Activated naive CD4-positive, alpha-beta T cell treated with Interleukin-2 at 50 U/mL for 16 hours (primary cell): ENCODE measurements around the gene ZNF621.
A peak's percentile ranks its signal among the peaks of the same experiment; 100 is the strongest.

ENCODE experiments used
- DNase-seq: peaks from one replicate; pipeline ENCODE4 v3.0.0-alpha.2; 2020

ZNF621 gene

DNA sequence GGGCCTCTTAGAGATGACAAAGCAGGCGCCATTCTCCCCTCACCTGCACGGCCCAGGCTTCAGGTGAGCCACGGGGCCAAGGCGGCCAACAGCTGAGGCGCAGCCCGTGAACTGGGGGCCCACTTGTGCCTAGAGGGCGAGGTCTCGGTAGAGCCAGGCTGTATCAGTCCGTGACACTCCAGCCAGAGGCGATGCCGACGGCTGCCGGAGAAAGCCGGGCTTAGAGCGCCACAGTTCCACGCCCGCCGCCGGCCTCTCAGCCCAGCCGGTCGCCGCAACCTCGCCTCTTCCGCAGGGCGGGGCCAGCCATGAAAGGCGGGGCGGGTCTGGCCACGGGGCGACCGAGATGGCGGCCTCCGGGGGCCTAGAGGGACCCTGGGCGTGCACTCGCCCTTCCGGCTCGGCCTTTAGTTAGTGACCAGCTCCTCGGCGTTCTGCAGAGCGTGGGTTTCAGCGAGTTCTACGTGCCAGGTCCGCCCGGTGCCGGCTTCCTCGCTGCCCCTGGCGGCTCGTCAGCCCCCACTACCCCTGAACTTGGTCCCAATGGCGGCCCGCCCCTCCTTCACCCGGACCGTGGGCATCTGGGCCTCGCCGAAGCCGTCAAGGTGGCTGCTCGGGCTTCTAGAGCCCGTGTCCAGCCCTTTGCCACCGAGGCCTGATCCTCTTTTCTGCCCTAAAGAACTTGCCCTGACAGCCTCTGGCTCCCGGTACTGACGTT is at the start of gene ZNF621:
Gene ZNF621, plus strand, starts transcription at position 393 of the 718 bp plus-strand sequence. CDS start 881 bp downstream, outside the sequence.
- DNase-seq: peak; percentile 86

GRCh38 chr3:40476478-40477470 is 48.0 kb upstream of the ZNF621 start, which contains the start of gene ZNF619:
TSS of gene ZNF619 (plus strand) at chr3:40477122. CDS start at chr3:40477980, 858 bp downstream.
- DNase-seq: peak; percentile 52

DNA sequence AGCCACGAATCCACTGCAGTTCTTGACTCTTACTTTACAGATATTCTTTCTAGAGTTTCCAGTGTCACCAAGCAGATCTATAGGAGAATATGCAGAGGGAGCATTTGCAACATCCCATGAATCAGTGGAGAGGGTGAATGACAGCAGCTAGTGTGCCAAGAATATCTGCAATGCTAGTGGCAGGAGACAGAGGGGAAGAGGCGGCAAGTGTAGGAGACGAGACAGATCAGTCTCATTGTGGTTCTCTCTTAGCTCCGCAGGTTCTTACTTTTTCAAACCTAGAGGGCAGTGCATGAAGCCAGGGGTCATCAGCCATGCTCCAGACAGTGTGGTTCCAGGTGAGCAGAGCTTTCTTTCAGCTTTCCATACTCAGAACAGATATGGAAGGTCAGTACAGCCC is 47.1 kb upstream of the ZNF621 start:
- DNase-seq: no peak

- DNase-seq: no peak
Measured at GRCh38 chr3:40487172-40487571, 37.6 kb upstream of the ZNF621 start.

- no peak for DNase-seq
Measured at GRCh38 chr3:40490916-40491315, 33.8 kb upstream of the ZNF621 start.

DNA sequence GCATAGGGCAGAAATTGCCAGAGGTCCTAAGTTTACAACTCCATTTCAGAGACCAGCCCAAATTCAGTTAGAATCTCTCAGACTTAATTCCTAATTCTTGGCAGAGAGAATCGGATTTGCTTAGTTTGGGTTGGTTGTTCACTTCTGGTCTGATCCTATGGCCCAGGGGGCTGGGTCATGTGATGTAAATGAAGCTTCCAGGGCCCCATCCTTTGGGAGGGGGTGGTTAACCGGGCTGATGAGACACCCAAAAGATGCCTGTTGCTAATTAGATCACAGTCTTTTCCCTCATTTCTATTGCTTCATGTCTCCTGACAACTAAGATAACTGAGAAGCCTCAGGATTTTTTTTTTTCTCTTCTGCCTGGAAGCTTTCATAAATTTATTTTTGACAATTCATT is 30.1 kb upstream of the ZNF621 start:
- DNase-seq: no peak

DNA sequence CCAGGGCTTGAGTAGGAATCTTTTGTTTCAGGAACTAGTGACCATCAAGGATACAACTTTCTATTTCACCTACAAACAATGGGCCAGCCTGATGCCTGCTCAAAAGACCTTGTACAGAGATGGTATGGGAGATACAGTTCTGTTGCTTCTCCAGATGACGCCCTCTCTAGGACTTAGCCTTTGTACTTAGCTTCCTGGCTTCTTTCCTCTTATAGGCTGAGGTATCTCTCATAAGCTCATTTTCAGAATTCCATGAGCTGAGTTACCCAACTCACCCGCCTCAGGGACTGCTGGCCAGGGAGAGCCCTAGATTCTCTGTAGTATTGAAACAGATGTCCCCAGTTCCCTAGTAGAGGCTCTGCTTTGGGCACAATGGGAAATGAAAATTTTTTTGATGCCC is 27.5 kb upstream of the ZNF621 start:
- no peak for DNase-seq

GRCh38 chr3:40499952-40500351 is 24.8 kb upstream of the ZNF621 start:
- DNase-seq: no peak

DNA sequence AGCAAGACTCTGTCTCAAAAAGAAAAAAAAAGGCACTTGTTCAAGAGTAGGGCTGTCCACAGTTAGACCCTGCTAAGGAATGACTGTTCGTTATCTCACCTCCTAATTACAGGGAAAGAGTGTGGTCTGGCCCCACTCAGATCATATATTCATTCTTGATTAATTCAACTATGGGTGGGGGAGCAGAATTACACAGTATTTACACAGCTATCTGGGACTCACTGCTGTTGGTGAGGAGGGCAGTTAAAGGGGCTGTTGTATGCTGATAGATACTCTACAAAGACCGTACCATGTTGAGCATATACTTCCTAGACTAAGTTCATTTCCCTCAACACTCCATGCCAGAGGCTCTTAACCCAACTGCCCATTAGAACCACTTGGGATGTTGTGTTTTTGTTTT is 22.7 kb upstream of the ZNF621 start:
- DNase-seq: no peak

DNA sequence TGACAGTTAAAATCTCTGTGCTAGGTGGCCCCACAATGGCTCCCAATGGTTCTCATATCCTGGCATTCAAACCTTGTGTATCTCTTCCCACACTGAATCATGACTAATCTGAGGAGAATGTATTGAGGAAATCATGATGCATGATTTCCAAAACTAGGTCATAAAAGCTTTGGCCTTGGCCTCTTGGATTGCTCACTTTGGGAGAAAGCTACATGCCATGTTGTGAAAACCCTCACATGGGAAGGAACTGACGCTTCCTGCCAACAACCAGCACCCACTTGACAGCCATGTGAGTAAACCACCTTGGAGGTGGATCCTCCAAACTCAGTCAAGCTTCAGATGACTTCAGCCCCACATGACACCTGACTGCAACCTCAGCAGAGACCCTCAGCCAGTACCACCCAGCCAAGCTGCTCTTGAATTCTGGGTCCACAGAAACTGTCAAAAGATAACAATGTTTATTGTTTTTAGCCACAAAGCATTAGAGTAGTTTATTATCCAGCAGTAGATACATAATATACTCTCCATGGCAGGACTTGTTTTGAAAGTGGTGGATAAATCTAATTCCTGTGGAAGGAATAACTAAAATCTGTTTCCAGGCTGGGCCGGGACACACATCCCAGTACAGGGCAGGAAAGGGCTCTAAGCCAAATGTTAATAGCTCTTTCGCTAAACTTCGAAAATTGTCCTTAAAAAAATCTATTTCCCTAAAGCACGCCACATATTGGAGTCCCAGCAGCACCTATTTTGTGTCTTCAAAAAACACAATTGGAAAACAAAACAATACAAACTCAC is 19.9 kb upstream of the ZNF621 start:
- DNase-seq: no peak

GRCh38 chr3:40505599-40506462 is 18.9 kb upstream of the ZNF621 start, which contains the start of gene ZNF620:
TSS of gene ZNF620 (plus strand) at chr3:40506039. CDS start at chr3:40506353, 314 bp downstream.
- DNase-seq: peak; percentile 42

DNA sequence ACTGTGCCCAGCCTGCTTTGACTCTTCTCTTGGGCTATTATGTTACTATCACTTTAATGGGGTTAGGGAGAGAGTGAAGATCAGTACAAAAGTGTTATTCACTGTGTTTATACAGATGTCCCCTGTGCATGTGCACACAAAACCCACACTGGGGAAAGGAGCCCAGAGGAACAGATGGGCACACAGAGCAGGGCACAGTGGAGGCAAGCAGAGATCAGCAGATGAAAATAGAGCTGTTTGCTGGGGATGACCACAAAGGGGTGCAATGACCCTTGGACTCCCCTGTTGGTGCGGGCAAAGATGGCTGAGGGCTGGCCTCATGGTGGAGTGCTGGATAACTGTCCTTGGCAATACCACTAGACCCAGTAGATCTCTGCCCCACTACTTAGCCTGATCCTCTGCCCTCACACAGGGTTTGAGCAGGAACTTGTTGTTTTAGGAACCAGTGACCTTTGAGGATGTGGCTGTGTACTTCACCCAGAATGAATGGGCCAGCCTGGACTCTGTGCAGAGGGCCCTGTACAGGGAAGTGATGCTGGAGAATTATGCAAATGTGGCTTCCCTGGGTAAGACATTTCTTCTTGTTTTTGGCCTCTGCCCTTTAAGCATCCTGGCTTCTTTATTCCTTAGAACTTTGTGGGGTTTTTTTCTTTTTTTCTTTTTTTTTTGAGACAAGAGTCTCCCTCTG is 13.6 kb upstream of the ZNF621 start:
- no peak for DNase-seq

GRCh38 chr3:40516201-40516600 is 8.6 kb upstream of the ZNF621 start:
- DNase-seq: no peak

DNA sequence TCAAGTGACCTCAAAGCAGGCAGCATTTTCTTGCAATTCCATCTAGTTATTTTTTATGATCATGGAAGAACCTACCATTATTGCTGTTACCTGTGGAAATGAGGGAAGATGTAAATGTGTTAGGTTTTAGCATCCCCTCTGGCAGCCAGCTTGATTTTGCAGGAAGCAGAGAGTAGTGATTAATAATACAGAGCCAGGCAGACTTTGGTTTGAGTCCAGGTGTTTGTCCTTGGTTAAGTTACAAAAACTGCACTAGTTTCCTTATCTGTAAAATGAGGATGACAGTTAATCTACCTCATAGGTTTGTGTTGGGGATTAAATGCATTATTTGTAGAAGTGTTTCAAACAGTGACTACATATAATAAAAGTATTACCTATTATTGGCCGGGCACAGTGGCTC is 6.7 kb upstream of the ZNF621 start:
- no peak for DNase-seq

DNA sequence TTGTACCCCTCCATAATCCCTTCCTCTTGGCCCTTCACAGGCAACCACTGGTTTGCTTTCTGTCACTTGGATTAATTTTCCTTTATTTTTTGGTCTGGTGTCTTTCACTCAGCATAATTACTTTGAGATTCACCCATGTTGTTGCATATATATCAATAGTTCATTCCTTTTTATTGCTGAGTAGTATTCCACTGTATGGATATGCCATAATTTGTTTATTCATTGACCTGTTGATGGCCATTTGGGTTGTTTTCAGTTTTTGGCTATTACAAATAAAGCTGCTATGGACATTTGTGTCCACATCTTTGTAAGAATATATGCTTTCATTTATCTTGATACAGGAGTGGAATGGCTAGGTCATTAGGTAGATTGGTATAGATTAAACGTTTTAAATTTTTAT is 5.9 kb upstream of the ZNF621 start:
- no peak for DNase-seq

- DNase-seq: no peak
Measured at GRCh38 chr3:40521254-40521653, 3.5 kb upstream of the ZNF621 start.

GRCh38 chr3:40523781-40524180 is 979 bp upstream of the ZNF621 start:
- no peak for DNase-seq

DNA sequence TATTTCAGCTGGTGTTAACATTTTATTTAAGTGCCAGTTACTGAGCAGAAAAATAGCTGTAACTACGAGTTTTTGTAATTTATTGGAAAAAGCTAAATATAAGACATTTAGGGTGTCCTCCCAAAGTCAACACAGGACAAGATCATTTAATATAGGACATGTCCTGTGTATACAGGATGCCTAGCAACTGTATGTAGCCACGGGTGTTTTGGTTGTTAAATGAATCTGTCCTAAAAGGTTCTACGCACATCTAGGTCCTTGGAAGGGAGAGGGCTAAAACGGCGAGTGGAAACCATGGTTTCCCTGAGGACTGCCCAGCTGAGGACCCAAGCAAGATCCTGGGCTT is 565 bp upstream of the ZNF621 start:
- no peak for DNase-seq

DNA sequence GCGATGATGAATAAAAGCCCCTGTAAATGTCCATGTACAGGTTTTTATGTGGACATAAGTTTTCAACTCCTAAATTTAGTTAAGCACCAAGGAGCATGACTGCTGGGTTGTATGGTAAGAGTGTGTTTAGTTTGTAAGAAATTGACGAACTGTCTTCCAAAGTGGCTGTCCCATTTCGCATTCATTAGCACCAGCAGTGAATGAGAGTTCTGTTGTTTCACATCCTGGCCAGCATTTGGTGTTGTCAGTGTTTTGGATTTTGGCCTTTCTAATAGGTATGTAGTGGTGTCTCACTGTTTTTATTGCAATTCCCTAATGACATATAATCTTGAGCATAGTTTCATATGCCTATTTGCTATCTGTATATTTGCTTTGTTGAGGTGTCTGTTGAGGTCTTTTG is 3.7 kb downstream of the ZNF621 start:
- no peak for DNase-seq

DNA sequence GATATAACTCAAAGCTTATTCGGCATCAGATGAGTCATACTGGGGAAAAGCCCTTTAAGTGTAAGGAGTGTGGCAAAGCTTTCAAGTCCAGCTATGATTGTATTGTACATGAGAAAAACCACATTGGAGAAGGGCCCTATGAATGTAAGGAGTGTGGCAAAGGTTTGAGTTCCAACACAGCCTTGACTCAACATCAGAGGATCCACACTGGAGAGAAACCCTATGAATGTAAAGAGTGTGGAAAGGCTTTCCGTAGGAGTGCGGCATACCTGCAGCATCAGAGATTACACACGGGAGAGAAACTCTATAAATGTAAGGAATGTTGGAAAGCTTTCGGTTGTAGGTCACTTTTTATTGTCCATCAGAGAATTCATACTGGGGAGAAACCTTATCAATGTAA is 7.5 kb downstream of the ZNF621 start:
- no peak for DNase-seq

DNA sequence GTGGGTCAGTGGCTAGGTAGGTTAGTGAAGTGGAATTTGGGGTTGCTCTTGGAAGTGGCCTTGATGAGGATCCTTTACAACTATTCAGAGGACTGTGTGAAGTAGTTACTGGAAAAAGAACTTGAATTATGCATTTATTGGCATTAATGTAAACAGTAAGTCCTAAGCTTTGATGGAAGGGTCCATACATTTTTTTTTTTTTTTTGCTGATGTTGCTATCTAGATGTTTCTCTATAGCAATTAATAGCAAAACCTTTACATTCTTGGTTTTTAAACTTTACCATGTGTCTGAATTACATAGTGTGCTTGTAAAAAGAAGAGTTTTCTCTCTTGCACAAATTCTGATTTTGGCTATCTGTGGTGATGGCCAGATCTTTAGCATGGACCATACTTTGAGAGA is 9.5 kb downstream of the ZNF621 start:
- DNase-seq: no peak
